Measurements from ENCODE around the gene MTCH2.

DNA sequence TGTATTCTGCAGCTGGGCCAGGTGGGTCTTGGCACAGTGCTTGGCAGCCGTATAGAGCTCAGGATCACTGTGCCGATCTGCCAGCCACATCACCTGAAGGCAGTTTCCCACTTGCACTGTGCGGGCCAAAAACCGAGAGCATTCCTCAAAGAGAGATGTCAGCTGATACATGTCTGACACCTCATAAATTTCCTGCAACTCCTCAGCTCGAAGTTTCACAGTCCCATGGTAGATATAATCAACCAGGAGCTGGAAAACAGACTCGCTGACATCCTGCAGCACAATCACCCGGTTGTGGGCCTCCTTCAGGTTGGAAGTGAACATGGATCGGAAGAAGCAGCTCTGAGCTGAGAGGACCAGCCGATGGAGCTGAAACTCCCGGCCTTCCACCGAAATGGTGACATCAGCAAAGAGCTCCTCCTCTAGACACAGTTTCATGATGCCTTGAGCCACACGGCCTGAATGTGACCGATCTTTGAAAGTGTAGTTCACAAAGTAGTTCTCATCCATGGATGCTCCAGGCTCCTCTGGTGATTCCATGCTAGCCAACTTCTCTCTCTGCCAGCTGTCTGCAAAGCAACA, 64.8 kb downstream of the MTCH2 start:
- TF ChIP-seq, protein P1, sequence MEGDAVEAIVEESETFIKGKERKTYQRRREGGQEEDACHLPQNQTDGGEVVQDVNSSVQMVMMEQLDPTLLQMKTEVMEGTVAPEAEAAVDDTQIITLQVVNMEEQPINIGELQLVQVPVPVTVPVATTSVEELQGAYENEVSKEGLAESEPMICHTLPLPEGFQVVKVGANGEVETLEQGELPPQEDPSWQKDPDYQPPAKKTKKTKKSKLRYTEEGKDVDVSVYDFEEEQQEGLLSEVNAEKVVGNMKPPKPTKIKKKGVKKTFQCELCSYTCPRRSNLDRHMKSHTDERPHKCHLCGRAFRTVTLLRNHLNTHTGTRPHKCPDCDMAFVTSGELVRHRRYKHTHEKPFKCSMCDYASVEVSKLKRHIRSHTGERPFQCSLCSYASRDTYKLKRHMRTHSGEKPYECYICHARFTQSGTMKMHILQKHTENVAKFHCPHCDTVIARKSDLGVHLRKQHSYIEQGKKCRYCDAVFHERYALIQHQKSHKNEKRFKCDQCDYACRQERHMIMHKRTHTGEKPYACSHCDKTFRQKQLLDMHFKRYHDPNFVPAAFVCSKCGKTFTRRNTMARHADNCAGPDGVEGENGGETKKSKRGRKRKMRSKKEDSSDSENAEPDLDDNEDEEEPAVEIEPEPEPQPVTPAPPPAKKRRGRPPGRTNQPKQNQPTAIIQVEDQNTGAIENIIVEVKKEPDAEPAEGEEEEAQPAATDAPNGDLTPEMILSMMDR (IDR thresholded peaks at IDR 0.05; ENCODE audit: low read depth, low read length), result no peak
- TF ChIP-seq POLR2A (IDR thresholded peaks at IDR 0.05; ENCODE audit: extremely low read depth, insufficient read length), result no peak
- TF ChIP-seq, protein P2, sequence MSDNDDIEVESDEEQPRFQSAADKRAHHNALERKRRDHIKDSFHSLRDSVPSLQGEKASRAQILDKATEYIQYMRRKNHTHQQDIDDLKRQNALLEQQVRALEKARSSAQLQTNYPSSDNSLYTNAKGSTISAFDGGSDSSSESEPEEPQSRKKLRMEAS (IDR thresholded peaks at IDR 0.05; ENCODE audit: low read depth, low read length), result no peak
- no peak for TF ChIP-seq MYC (IDR thresholded peaks at IDR 0.05; ENCODE audit: low read depth, low read length)
